ENCODE data around the gene FOXO3. TPM values are rescaled to one million over a fixed set of nuclear protein-coding genes. Genes with fewer than 3 reads are reported as not detected.

FOXO3 gene
- total and polyA plus RNA-seq, 2 of the 13 experiments (the other 11 are each of a cell fraction or from before 2014, with no cell fraction given): 16.0 to 22.5 TPM

DNA sequence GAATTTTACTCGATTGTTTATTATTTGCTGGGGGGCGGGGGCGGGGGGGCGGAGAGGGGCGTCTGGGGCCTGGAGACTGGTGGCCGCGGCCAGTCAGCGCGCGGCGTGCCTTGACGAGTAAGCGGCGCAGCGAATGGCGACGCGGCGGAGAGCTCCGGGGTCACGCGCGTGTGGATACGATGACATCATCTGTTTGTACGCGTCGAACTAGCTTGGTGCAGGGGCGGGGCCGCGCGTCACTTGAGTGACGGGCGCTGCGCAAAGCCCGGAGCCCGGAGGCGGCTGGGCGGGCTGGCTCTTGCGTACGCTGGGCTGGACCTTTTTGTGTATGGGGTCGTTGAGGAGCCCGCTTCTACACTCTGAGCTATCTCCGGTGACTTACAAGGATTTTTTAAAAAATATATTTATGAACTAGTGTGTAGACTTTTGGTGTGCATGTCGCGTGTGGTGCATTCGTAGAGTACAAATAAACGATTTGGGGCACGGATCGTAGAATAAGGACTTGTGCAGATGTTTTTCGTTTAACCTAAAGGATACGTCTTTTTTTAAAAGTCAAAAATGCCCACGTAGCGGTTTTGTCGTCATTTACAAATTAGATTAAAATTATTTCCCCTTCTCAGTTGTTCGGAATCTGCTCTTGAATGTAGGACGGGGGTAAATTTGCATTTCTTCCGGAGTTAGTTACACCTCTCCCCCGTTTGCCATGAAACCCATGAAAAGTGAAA, 2.2 kb upstream of the FOXO3 start (continued):
- peak; percentile 80; the same call in 1 of the 2 replicates for TF ChIP-seq KLF15 (CRISPR knock-in tag; IDR thresholded peaks at IDR 0.05; ENCODE audit: borderline replicate concordance)
- TF ChIP-seq MAF1 (CRISPR knock-in tag; IDR thresholded peaks at IDR 0.05; ENCODE audit: borderline replicate concordance): no peak; the same call in 1 of the 2 replicates
- TF ChIP-seq, protein P1, sequence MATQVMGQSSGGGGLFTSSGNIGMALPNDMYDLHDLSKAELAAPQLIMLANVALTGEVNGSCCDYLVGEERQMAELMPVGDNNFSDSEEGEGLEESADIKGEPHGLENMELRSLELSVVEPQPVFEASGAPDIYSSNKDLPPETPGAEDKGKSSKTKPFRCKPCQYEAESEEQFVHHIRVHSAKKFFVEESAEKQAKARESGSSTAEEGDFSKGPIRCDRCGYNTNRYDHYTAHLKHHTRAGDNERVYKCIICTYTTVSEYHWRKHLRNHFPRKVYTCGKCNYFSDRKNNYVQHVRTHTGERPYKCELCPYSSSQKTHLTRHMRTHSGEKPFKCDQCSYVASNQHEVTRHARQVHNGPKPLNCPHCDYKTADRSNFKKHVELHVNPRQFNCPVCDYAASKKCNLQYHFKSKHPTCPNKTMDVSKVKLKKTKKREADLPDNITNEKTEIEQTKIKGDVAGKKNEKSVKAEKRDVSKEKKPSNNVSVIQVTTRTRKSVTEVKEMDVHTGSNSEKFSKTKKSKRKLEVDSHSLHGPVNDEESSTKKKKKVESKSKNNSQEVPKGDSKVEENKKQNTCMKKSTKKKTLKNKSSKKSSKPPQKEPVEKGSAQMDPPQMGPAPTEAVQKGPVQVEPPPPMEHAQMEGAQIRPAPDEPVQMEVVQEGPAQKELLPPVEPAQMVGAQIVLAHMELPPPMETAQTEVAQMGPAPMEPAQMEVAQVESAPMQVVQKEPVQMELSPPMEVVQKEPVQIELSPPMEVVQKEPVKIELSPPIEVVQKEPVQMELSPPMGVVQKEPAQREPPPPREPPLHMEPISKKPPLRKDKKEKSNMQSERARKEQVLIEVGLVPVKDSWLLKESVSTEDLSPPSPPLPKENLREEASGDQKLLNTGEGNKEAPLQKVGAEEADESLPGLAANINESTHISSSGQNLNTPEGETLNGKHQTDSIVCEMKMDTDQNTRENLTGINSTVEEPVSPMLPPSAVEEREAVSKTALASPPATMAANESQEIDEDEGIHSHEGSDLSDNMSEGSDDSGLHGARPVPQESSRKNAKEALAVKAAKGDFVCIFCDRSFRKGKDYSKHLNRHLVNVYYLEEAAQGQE (IDR thresholded peaks at IDR 0.05; ENCODE audit: borderline replicate concordance in 1 of 2, low read depth in 1 of 2, low read length in 2 of 2): no peak
- no peak for TF ChIP-seq ZNF160 (CRISPR knock-in tag; IDR thresholded peaks at IDR 0.05)
- TF ChIP-seq, protein P2, sequence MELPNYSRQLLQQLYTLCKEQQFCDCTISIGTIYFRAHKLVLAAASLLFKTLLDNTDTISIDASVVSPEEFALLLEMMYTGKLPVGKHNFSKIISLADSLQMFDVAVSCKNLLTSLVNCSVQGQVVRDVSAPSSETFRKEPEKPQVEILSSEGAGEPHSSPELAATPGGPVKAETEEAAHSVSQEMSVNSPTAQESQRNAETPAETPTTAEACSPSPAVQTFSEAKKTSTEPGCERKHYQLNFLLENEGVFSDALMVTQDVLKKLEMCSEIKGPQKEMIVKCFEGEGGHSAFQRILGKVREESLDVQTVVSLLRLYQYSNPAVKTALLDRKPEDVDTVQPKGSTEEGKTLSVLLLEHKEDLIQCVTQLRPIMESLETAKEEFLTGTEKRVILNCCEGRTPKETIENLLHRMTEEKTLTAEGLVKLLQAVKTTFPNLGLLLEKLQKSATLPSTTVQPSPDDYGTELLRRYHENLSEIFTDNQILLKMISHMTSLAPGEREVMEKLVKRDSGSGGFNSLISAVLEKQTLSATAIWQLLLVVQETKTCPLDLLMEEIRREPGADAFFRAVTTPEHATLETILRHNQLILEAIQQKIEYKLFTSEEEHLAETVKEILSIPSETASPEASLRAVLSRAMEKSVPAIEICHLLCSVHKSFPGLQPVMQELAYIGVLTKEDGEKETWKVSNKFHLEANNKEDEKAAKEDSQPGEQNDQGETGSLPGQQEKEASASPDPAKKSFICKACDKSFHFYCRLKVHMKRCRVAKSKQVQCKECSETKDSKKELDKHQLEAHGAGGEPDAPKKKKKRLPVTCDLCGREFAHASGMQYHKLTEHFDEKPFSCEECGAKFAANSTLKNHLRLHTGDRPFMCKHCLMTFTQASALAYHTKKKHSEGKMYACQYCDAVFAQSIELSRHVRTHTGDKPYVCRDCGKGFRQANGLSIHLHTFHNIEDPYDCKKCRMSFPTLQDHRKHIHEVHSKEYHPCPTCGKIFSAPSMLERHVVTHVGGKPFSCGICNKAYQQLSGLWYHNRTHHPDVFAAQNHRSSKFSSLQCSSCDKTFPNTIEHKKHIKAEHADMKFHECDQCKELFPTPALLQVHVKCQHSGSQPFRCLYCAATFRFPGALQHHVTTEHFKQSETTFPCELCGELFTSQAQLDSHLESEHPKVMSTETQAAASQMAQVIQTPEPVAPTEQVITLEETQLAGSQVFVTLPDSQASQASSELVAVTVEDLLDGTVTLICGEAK (IDR thresholded peaks at IDR 0.05): no peak
- TF ChIP-seq, protein P2 (CRISPR knock-in tag; IDR thresholded peaks at IDR 0.05): no peak; the same call in 1 of the 2 replicates
- TF ChIP-seq ZNF652 (CRISPR knock-in tag; IDR thresholded peaks at IDR 0.05; ENCODE audit: borderline replicate concordance, low read depth): no peak
- TF ChIP-seq PLRG1 (conservative IDR thresholded peaks at IDR 0.05): no peak
- TF ChIP-seq, protein P3, sequence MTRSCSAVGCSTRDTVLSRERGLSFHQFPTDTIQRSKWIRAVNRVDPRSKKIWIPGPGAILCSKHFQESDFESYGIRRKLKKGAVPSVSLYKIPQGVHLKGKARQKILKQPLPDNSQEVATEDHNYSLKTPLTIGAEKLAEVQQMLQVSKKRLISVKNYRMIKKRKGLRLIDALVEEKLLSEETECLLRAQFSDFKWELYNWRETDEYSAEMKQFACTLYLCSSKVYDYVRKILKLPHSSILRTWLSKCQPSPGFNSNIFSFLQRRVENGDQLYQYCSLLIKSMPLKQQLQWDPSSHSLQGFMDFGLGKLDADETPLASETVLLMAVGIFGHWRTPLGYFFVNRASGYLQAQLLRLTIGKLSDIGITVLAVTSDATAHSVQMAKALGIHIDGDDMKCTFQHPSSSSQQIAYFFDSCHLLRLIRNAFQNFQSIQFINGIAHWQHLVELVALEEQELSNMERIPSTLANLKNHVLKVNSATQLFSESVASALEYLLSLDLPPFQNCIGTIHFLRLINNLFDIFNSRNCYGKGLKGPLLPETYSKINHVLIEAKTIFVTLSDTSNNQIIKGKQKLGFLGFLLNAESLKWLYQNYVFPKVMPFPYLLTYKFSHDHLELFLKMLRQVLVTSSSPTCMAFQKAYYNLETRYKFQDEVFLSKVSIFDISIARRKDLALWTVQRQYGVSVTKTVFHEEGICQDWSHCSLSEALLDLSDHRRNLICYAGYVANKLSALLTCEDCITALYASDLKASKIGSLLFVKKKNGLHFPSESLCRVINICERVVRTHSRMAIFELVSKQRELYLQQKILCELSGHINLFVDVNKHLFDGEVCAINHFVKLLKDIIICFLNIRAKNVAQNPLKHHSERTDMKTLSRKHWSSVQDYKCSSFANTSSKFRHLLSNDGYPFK (CRISPR knock-in tag; IDR thresholded peaks at IDR 0.05; ENCODE audit: borderline replicate concordance): no peak
- no peak for TF ChIP-seq ZNF878 (CRISPR knock-in tag; IDR thresholded peaks at IDR 0.05)
- no peak for TF ChIP-seq HES4 (CRISPR knock-in tag; IDR thresholded peaks at IDR 0.05; ENCODE audit: borderline replicate concordance)
- TF ChIP-seq NFE2 (CRISPR knock-in tag; IDR thresholded peaks at IDR 0.05): no peak
- TF ChIP-seq ISX (CRISPR knock-in tag; conservative IDR thresholded peaks at IDR 0.05): no peak
